Ovary (tissue), 3 donors: ENCODE measurements around the gene CRY1.

ENCODE experiments used
- EP300 ChIP-seq: sonication (generic); formaldehyde crosslinking; IDR thresholded peaks from one replicate; pipeline ENCODE4 v1.6.1; 2017; ENCODE audit warnings: antibody characterized with exemption
- POLR2A ChIP-seq: fragments of 450-650 bp; IDR thresholded peaks from one replicate; pipeline ENCODE4 v1.6.1; 2017; ENCODE audit warnings: antibody characterized with exemption, mild to moderate bottlenecking, moderate library complexity
- TF ChIP-seq, protein P1 (sequence below), 3 donors: fragments of 450-650 bp in 2 of 3; fragments of 200-600 bp in 1 of 3; IDR thresholded peaks; one replicate each; pipeline versions ENCODE4 v1.5.1 to v1.8.0; 2016 to 2022; ENCODE audit warnings: antibody characterized with exemption in 3 of 3, mild to moderate bottlenecking in 1 of 3
- donor health status: DM: no; HTN: no; CAD: no.

GRCh38 chr12:106982229-106982628, 111.1 kb downstream of the CRY1 start:
- TF ChIP-seq, protein P1, sequence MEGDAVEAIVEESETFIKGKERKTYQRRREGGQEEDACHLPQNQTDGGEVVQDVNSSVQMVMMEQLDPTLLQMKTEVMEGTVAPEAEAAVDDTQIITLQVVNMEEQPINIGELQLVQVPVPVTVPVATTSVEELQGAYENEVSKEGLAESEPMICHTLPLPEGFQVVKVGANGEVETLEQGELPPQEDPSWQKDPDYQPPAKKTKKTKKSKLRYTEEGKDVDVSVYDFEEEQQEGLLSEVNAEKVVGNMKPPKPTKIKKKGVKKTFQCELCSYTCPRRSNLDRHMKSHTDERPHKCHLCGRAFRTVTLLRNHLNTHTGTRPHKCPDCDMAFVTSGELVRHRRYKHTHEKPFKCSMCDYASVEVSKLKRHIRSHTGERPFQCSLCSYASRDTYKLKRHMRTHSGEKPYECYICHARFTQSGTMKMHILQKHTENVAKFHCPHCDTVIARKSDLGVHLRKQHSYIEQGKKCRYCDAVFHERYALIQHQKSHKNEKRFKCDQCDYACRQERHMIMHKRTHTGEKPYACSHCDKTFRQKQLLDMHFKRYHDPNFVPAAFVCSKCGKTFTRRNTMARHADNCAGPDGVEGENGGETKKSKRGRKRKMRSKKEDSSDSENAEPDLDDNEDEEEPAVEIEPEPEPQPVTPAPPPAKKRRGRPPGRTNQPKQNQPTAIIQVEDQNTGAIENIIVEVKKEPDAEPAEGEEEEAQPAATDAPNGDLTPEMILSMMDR (IDR thresholded peaks at IDR 0.05) = no peak
- no peak for TF ChIP-seq POLR2A
- no peak for TF ChIP-seq EP300
